WERI-Rb-1 (cell line): ENCODE data around the gene LRBA.
"Not testable (repeated sequence)": the region's sequence is repeated elsewhere in the genome, so short reads cannot be mapped to it uniquely, and the experiment has no call there.

Source experiments
- DNase-seq: peaks from one replicate; pipeline ENCODE4 v3.0.0-alpha.2; 2020
- H3K27ac ChIP-seq: fragments of 250-450 bp; sonication (Bioruptor Pico); 2 replicates; pipeline ENCODE4 v1.5.1; 2020; ENCODE audit warnings: mild to moderate bottlenecking, moderate library complexity
- H3K27me3 ChIP-seq: fragments of 250-450 bp; sonication (Bioruptor Pico); 2 replicates; pipeline ENCODE4 v1.5.1; 2021; ENCODE audit warnings: mild to moderate bottlenecking, low read depth, moderate library complexity; ENCODE audit not compliant: insufficient read depth, severe bottlenecking
- H3K36me3 ChIP-seq: fragments of 250-450 bp; sonication (Bioruptor Pico); 2 replicates; pipeline ENCODE4 v1.5.1; 2020; ENCODE audit warnings: mild to moderate bottlenecking, moderate library complexity
- H3K4me3 ChIP-seq: 2 replicates; pipeline ENCODE4 v1.5.1; 2011; ENCODE audit warnings: low read depth, mild to moderate bottlenecking, control low read depth, low read length
- H3K9me3 ChIP-seq: fragments of 250-450 bp; sonication (Bioruptor Pico); 2 replicates; pipeline ENCODE4 v1.5.1; 2021; ENCODE audit warnings: mild to moderate bottlenecking, moderate library complexity; ENCODE audit not compliant: severe bottlenecking
- TF ChIP-seq, protein P1 (sequence below): IDR thresholded peaks from 2 replicates; pipeline ENCODE4 v1.5.1; 2011; ENCODE audit warnings: low read depth, mild to moderate bottlenecking, control low read depth, inconsistent platforms, low read length

The LRBA gene

GRCh38 chr4:150561143-150561737 is 453.8 kb downstream of the LRBA start:
- Histone ChIP-seq H3K36me3 (no peaks in the 10 kb centered on the region), H3K27me3 (no peaks in the 10 kb centered on the region), H3K9me3 (peaks cover 17% of the 10 kb centered on the region), H3K4me3 (no peak overlapping the region), H3K27ac (peak overlapping the region; percentile 46)
- TF ChIP-seq, protein P1, sequence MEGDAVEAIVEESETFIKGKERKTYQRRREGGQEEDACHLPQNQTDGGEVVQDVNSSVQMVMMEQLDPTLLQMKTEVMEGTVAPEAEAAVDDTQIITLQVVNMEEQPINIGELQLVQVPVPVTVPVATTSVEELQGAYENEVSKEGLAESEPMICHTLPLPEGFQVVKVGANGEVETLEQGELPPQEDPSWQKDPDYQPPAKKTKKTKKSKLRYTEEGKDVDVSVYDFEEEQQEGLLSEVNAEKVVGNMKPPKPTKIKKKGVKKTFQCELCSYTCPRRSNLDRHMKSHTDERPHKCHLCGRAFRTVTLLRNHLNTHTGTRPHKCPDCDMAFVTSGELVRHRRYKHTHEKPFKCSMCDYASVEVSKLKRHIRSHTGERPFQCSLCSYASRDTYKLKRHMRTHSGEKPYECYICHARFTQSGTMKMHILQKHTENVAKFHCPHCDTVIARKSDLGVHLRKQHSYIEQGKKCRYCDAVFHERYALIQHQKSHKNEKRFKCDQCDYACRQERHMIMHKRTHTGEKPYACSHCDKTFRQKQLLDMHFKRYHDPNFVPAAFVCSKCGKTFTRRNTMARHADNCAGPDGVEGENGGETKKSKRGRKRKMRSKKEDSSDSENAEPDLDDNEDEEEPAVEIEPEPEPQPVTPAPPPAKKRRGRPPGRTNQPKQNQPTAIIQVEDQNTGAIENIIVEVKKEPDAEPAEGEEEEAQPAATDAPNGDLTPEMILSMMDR = no peak
- DNase-seq = no peak

GRCh38 chr4:150557811-150558210 is 457.3 kb downstream of the LRBA start:
- not testable (repeated sequence) for H3K36me3 ChIP-seq, H3K4me3 ChIP-seq, H3K27me3 ChIP-seq, DNase-seq, H3K27ac ChIP-seq, H3K9me3 ChIP-seq

DNA sequence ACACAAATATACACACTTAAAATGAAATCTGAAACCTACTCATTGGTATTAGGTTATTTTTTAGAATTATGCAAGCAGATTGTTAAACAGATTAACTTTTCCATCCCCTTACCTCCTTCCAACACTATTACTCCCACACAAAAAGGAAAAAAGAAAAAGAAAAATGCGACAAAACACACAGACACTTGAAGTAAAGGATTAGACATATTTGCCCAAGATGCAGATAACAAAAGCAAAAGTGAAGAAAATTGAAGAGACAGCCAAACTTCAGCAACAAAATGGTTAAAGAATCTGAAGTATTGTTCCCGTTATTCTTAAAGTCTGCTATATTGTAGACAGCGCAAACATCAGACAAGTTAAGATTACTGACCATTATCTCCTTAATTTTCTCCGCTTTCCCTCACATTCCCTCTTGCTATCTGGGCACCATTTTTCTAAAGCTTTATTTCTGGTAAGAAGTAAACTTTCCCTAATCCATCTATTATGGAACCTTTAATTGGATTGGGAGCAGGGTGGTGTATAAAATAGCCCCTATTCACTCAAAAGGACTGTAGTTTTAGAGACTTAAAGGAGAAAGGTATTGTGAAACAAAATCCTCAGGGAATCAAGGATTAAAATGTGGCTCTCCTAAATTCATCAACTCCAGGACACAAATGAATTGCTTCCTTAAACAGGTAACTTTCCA is 467.8 kb downstream of the LRBA start:
- no peak for DNase-seq
- TF ChIP-seq, protein P1 = no peak
- H3K27me3 ChIP-seq = no peaks in the 10 kb centered on the region
- no peaks in the 10 kb centered on the region for H3K36me3 ChIP-seq
- no peak overlapping the region for H3K4me3 ChIP-seq
- no peaks in the 10 kb centered on the region for H3K9me3 ChIP-seq
- no peak overlapping the region for H3K27ac ChIP-seq

- H3K36me3 ChIP-seq = no peaks in the 10 kb centered on the region
- DNase-seq = peak; percentile 16
- H3K4me3 ChIP-seq = no peak overlapping the region
- TF ChIP-seq, protein P1 = no peak
- no peaks in the 10 kb centered on the region for H3K9me3 ChIP-seq
- no peaks in the 10 kb centered on the region for H3K27me3 ChIP-seq
- H3K27ac ChIP-seq = no peak overlapping the region
Measured at GRCh38 chr4:150546286-150546685, 468.8 kb downstream of the LRBA start.

- no peak overlapping the region for H3K4me3 ChIP-seq
- TF ChIP-seq, protein P1 = no peak
- no peaks in the 10 kb centered on the region for H3K36me3 ChIP-seq
- H3K27me3 ChIP-seq = no peaks in the 10 kb centered on the region
- no peak for DNase-seq
- no peaks in the 10 kb centered on the region for H3K9me3 ChIP-seq
- H3K27ac ChIP-seq = no peak overlapping the region
Measured at GRCh38 chr4:150543042-150543441, 472.0 kb downstream of the LRBA start.

DNA sequence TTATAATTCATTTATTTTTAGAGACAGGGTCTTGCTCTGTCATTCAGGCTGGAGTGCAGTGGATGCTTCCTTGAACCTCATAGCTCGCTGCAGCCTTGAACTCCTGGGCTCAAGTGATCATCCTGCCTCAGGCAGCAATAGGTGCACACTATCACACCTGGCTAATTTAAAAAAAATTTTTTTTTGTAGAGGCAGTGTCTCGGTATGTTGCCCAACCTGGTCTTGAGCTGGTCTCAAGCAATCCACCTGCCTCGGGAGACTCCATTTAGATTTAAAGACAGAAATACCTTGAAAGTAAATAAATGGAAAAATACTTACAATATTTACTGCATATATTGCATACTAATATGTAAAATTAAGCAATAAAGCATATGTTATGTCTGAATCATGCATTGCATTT is 473.4 kb downstream of the LRBA start:
- TF ChIP-seq, protein P1 = no peak
- Histone ChIP-seq H3K9me3 (no peaks in the 10 kb centered on the region), H3K36me3 (no peaks in the 10 kb centered on the region), H3K27ac (no peak overlapping the region), H3K27me3 (no peaks in the 10 kb centered on the region), H3K4me3 (no peak overlapping the region)
- no peak for DNase-seq
